ENCODE data around the gene SHROOM3.
A peak's percentile ranks its signal among the peaks of the same experiment; 100 is the strongest.

SHROOM3 gene

DNA sequence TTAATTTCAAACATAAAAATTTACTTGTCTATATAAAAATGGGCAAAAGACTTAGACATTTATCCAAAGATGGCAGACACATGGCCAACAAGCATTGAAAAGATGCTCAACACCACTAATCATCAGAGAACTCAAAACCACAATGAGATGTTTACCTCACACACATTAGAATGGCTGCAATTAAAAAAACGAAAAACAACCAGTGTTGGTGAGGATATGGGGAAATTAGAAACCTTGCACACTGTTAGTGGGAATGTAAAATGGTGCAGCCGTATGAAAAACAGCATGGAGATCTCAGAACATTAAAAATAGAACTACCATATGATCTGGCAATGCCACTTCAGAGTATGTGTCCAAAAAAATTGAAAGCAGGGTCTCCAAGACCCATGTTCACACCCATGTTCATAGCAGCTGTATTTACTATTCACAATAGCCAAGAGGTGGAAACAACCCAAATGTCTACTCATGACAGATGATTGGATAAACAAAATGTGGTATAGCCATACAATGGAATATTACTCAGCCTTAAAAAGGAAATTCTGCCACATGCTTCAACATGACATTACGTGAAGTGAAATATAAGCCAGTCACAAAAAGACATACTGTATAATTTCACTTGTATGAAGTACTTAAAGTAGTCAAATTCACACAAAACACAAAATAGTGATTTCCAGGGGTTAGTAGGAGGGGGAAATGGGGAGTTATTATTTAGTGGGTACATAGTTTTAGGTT is 316.7 kb downstream of the SHROOM3 start:
- DNase-seq (ENCODE audit: low spot score) = no peak

GRCh38 chr4:76752861-76753501 is 318.0 kb downstream of the SHROOM3 start:
- DNase-seq (ENCODE audit: low spot score) = peak; percentile 82

GRCh38 chr4:76753814-76754213 is 318.8 kb downstream of the SHROOM3 start:
- DNase-seq (ENCODE audit: low spot score) = peak; percentile 70

DNA sequence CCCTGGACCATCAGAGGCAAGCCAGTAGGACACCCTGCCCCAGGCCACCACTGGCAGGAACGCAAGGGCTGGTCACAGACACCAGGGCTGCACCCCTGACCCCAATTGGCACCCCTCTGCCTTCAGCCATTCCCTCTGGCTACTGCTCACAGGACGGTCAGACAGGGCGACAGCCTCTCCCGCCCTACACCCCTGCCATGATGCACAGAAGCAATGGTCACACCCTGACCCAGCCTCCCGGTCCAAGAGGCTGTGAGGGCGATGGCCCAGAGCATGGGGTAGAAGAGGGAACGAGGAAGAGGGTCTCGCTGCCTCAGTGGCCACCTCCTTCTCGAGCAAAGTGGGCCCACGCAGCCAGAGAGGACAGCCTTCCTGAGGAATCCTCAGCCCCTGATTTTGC is 319.4 kb downstream of the SHROOM3 start:
- no peak for DNase-seq (ENCODE audit: low spot score)

DNA sequence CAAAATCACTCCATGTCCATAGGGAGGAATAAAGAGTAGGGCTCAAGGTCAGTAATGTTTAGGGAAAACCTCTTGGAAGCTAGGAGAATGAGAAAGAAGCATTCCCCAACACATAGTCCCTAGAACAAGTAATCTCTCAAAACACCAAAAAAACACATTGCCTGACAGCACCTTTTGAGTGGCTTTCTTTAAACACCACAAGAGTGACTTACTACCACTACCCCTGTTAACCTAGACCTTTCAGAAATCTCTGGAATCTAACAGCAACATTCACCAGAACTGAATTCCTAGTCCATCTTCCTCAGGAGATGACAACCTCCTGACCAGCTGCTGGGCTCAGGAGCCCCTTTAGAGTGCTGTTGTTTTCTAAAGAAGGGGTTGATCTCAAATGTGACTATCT is 320.7 kb downstream of the SHROOM3 start:
- no peak for DNase-seq (ENCODE audit: low spot score)

- no peak for DNase-seq (ENCODE audit: low spot score)
Observed at GRCh38 chr4:76756416-76756815, 321.4 kb downstream of the SHROOM3 start.

DNA sequence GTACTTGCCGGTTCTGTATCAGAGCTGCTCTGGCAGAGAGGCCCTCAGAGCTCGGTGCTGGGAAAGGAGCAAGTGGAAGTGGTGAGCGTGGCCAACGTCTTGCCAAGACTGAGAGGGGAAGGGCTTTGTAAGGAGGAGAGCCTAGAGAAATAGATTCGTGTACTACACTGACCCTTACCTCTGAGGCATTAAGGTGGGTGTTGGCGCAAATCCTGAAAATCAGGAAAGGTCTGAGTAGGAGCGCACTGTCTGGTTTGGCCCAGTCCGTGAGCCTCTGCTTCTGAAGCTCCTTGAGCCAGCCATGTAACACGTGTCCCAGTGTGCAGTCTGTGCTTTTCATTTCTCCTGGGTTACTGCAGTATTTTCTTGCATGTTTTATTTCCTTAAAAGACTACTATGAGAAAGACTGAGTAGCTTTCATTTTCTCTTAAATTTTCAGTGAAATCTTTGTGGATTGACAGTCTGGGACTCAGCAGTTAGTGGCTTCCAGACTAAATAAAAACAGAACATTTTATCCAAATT is 322.4 kb downstream of the SHROOM3 start:
- no peak for DNase-seq (ENCODE audit: low spot score)

- DNase-seq (ENCODE audit: low spot score) = peak; percentile 50
Observed at GRCh38 chr4:76758290-76758882, 323.4 kb downstream of the SHROOM3 start.

DNA sequence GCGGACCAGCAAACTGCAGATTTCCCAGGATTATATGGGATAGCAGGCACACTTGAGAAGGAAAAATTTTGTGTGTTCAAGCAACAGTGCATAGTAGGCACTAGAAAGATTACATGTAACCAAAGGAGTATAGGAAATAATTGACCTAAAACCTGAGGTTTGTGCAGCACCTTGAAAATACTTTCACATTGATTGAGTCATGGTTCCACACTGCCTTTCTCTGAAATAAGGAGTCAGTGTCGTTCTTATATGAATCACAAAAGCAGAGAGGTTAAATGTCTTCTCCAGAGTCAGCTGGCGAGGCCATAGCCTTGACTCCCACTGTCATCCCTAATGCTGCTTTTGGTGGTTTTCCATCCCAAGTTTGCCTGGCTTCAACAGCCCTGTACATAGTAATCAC is 324.0 kb downstream of the SHROOM3 start:
- DNase-seq (ENCODE audit: low spot score) = no peak

- no peak for DNase-seq (ENCODE audit: low spot score)
Observed at GRCh38 chr4:76760193-76760592, 325.2 kb downstream of the SHROOM3 start.

- DNase-seq (ENCODE audit: low spot score) = no peak
Observed at GRCh38 chr4:76762137-76763130, 327.4 kb downstream of the SHROOM3 start.

DNA sequence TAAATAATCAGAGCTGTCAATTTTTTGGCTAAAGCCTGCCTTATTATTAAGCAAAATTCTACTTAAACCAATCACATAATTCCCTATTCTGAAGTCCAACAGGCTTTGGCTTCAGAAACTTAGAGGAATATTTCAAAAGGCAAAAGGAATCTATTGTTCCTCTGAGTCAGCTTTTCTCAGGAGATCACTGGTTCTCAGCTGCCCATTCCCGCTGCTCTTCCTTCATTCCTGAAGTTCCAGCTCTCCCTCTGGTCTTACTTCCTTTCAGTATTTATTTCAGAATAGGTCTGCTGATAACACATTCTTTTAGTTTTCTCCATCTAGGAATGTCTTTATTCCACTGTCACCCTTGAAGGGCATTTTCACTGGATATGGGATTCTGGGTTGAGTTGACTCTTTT is 329.2 kb downstream of the SHROOM3 start:
- peak; percentile 46 for DNase-seq (ENCODE audit: low spot score)

DNA sequence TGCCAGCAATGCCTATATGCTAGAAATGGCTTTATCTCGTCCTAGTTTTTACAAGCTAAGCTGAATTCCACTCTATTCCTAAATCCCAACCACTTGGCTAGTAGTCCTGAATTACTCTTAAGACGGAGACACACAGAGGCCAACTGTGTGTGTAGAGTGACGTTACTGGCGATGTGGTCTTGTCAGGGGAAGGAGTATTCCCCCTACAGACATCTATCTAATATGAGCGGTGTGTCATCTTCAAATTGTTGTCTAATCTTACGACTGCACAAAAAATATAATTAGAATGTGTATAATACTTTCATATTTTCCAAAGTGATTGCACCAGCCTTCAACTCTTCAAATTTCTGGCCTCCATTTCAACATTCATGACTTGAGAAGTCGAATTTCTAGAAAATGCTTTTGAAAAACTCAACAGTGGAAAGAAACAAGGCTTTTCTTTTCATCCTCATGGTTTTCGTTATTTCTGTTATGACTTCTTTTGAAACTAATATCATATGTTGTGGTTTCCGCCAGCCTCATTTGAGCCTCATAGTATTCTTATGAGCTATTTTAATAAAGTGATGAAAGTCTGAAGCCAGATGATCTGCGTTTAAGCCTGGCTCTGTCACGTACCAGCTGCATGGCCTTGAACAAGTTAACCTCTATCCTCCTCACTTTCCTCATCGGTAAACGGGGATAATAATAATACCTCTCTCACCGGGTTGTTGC is 330.6 kb downstream of the SHROOM3 start:
- no peak for DNase-seq (ENCODE audit: low spot score)

DNA sequence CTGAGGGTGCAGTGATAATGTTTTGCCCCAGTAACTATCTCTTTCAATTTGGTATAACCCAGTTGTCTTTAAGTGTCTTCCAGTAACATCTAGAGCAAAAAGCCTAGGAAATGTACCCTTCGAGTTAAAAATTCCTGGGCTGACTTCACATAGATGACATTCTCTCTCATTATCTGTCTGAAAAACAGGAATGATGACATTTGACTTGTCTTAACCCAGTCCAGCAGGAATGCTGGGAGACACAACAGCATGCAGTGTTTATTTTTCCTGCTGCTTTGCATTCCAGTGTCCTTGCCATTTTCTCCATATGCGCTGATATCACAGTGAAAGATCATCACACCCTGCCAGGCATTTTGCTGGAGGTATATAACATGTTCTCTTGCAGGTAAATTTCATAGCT is 333.0 kb downstream of the SHROOM3 start:
- peak; percentile 48 for DNase-seq (ENCODE audit: low spot score)

- DNase-seq (ENCODE audit: low spot score) = no peak
Observed at GRCh38 chr4:76772498-76773106, 337.6 kb downstream of the SHROOM3 start.

DNA sequence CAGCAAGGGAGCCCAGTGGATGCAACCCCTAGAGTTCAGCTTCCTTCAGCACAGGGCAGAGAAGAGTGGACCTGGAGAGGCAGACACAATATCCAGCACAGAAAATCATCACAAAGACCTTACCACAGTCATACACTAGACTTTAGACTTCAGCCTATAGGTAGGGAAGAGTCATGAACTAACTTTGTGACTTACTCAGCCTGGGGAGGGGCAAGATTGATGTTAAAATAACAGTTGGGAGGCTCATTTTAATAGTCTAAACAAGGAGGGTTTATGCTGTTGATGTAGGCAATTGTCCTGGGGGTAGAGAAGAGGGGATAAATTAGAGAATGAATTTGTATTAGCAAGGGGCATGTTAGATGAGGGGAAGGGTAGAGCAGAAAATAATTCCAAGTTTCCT is 338.7 kb downstream of the SHROOM3 start:
- no peak for DNase-seq (ENCODE audit: low spot score)

DNA sequence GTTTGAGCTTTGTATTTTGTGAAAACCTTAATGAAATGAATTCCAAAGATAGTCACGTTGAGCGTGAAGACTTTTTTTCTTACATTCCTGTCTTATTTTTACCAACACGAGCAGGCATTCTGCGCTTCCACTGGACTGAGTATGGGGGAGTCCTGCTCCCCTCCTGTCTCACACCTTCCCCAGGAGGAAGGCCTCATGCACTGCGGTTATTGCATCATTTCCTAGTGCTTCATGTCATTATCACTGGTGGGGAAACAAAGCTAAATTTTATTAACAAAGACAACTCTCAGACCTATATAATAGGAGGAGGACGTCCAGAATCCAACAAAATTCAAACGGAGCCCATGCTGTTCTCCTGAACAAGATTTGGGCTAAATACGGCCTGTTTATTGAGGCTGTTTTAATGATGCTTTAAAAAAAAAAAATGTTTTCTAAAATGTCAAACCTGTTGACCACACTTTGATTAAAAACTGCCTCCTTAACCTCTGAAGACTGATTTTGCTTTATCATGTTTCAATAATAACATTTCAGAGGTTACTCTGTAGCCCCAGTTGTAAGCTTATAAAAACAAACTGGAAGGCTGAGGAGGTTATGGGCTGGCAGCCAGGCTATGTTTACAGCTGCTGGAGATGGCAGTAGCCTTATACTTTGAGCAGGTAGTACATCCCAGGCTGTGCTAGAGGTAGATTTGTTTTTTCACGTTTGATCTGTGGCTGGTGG is 344.9 kb downstream of the SHROOM3 start:
- DNase-seq (ENCODE audit: low spot score) = no peak

DNA sequence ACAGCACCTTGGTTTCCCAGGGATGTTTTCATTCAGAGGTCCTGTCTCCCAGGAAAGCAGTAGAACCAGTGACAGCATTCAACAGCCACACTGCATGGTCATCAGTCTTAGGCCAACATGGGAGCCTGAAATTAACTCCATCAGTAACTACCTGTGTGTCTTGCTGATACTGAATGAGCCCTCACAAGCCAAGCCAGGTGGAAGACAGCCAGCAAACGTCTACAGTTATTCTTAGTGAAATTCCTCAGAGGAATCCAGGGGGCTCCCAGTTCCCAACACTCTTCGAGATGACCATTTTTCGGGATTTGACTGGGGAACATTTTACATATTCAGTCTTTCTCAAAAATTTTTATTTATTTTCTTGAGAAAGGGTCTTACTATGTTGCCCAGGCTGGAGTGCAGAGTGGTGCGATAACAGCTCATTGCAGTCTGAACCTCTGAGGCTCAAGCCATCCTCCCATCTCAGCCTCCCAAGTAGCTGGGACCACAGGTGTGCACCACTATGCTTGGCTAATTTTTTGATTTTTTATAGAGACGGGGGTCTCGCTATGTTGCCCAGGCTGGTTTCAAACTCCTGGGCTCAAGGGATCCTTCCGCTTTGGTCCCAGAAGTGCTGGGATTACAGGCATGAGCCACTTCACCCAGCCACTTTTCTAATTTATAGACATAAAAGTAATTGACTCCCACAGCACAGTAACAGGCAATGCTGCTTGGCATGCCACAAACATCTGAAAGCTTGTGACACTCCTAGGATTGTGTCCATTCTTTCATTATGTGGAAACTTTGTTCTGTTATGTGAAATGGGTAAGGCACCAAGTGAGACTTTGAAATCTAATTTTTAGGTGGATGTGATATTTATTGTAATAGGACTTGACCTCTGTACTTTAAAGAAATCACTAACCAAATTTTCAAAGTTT is 346.0 kb downstream of the SHROOM3 start:
- no peak for DNase-seq (ENCODE audit: low spot score)

Measured in hepatic stellate cell (primary cell).